GM18508 (cell line): ENCODE data around the gene SMARCAD1.
"Not testable (repeated sequence)": the region's sequence is repeated elsewhere in the genome, so short reads cannot be mapped to it uniquely, and the experiment has no call there.

ENCODE experiments used
- ATAC-seq: cut with Tn5 transposase; IDR thresholded peaks from one replicate; pipeline ENCODE4 v1.9.1; 2021; ENCODE audit warnings: moderate number of reproducible peaks; ENCODE audit not compliant: insufficient read depth, unreplicated experiment

Gene SMARCAD1

GRCh38 chr4:94285666-94286065, 78.0 kb downstream of the SMARCAD1 start:
- no peak for ATAC-seq

- no peak for ATAC-seq
Measured at GRCh38 chr4:94290245-94290644, 82.6 kb downstream of the SMARCAD1 start.

- not testable (repeated sequence) for ATAC-seq
Measured at GRCh38 chr4:94293981-94294380, 86.3 kb downstream of the SMARCAD1 start.

GRCh38 chr4:94295473-94295872, 87.8 kb downstream of the SMARCAD1 start:
- ATAC-seq = not testable (repeated sequence)

GRCh38 chr4:94298725-94299252, 91.1 kb downstream of the SMARCAD1 start:
- ATAC-seq = no peak

- no peak for ATAC-seq
Measured at GRCh38 chr4:94302191-94302590, 94.5 kb downstream of the SMARCAD1 start.

GRCh38 chr4:94304365-94304971, 96.8 kb downstream of the SMARCAD1 start:
- no peak for ATAC-seq

GRCh38 chr4:94305466-94306225, 98.0 kb downstream of the SMARCAD1 start:
- ATAC-seq = no peak

- no peak for ATAC-seq
Measured at GRCh38 chr4:94306713-94307112, 99.0 kb downstream of the SMARCAD1 start.

GRCh38 chr4:94307231-94307871, 99.7 kb downstream of the SMARCAD1 start:
- no peak for ATAC-seq

GRCh38 chr4:94319927-94320326, 112.3 kb downstream of the SMARCAD1 start:
- ATAC-seq = not testable (repeated sequence)

GRCh38 chr4:94325835-94326234, 118.2 kb downstream of the SMARCAD1 start:
- ATAC-seq = no peak

GRCh38 chr4:94329933-94330332, 122.3 kb downstream of the SMARCAD1 start:
- ATAC-seq = no peak

GRCh38 chr4:94332983-94333590, 125.4 kb downstream of the SMARCAD1 start:
- ATAC-seq = no peak

- no peak for ATAC-seq
Measured at GRCh38 chr4:94333866-94334265, 126.2 kb downstream of the SMARCAD1 start.

GRCh38 chr4:94334476-94334875, 126.8 kb downstream of the SMARCAD1 start:
- no peak for ATAC-seq

GRCh38 chr4:94334962-94335361, 127.3 kb downstream of the SMARCAD1 start:
- ATAC-seq = no peak

GRCh38 chr4:94336303-94336702, 128.6 kb downstream of the SMARCAD1 start:
- ATAC-seq = no peak

- ATAC-seq = not testable (repeated sequence)
Measured at GRCh38 chr4:94336791-94337190, 129.1 kb downstream of the SMARCAD1 start.

- peak; percentile 46 for ATAC-seq
Measured at GRCh38 chr4:94338681-94339351, 131.2 kb downstream of the SMARCAD1 start.
